GM12801 (cell line): ENCODE measurements around the gene SLC22A1.

ENCODE experiments used
- TF ChIP-seq, protein P1 (sequence below): IDR thresholded peaks from one replicate; pipeline ENCODE4 v1.5.1; 2011; ENCODE audit warnings: control low read depth; ENCODE audit not compliant: insufficient read length; ENCODE audit errors: extremely low read depth

SLC22A1 gene

DNA sequence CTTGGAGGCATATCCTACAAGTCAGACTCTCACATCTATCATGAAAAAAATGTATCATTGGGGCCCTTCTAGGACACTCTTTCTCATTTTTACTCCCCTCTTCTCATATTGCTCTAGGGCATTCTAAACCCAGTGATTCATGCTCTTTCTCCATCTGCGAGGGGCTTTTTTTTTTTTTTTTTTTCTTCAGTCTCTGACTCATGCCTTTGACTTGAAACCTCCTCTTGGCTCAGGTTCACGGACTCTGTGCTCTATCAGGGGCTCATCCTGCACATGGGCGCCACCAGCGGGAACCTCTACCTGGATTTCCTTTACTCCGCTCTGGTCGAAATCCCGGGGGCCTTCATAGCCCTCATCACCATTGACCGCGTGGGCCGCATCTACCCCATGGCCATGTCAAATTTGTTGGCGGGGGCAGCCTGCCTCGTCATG, 17.8 kb downstream of the SLC22A1 start:
- TF ChIP-seq, protein P1, sequence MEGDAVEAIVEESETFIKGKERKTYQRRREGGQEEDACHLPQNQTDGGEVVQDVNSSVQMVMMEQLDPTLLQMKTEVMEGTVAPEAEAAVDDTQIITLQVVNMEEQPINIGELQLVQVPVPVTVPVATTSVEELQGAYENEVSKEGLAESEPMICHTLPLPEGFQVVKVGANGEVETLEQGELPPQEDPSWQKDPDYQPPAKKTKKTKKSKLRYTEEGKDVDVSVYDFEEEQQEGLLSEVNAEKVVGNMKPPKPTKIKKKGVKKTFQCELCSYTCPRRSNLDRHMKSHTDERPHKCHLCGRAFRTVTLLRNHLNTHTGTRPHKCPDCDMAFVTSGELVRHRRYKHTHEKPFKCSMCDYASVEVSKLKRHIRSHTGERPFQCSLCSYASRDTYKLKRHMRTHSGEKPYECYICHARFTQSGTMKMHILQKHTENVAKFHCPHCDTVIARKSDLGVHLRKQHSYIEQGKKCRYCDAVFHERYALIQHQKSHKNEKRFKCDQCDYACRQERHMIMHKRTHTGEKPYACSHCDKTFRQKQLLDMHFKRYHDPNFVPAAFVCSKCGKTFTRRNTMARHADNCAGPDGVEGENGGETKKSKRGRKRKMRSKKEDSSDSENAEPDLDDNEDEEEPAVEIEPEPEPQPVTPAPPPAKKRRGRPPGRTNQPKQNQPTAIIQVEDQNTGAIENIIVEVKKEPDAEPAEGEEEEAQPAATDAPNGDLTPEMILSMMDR, result no peak

DNA sequence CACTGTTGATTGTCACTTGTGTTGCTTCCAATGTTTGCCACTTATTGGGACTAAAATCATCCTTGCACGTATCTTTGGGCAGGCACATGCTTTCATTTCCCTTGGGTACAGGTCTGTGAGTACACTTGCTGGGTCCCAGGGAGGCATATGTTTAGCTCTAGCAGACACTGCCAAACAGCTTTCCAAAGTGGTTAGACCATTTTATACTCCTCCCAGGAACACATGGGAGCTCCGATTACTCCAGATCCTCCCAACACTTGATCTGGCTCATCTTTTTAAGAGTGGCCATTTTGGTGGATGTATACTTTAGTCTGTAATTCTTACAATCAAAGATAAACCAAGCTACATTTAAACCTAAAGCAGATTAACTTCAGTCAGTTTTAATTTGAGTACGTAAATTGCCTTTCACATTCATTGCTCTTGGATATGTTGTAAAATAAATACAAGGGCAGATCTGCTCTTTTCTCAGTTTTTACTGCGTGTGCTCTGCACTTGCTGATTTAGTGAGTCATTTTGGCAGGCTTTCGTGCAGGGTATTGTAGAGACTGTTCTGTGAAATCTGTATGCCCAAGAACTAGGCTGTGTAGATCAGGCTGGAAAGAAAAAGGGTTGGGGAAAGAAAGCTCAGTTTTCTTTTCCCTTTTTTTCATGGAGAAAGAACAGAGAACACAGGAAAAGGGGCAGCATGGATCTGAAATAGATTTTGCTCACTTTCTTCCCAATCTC, 19.5 kb downstream of the SLC22A1 start:
- TF ChIP-seq, protein P1, result no peak

DNA sequence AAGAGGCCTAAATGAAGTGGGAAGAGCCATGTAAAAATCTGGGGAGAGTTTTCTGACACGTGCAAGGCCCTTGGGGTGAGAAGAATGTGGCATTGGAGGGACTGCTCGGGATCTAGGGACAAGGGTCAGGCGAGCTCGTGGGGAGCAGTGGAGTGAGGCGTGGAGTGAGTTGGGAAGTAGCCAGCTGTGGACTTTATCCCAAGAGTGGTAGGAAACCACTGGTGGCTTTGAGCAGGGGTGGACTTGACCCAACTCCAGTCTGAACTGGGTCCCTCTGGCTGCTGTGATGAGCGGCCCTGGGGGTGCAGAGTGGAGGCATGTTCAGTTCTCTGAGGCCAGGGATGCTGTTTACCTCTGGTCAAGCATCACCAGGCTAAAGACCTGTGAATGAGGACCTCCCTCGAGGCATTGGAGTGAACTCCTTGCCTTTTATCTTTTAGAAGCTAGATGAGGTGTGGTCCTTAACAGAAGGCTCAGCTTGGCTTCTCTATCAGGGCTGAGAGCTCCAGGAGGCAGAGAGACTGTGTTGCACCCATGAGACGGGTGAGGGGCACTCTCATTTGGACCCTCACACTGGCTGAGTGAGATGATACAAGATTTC, 20.6 kb downstream of the SLC22A1 start:
- TF ChIP-seq, protein P1, result no peak

DNA sequence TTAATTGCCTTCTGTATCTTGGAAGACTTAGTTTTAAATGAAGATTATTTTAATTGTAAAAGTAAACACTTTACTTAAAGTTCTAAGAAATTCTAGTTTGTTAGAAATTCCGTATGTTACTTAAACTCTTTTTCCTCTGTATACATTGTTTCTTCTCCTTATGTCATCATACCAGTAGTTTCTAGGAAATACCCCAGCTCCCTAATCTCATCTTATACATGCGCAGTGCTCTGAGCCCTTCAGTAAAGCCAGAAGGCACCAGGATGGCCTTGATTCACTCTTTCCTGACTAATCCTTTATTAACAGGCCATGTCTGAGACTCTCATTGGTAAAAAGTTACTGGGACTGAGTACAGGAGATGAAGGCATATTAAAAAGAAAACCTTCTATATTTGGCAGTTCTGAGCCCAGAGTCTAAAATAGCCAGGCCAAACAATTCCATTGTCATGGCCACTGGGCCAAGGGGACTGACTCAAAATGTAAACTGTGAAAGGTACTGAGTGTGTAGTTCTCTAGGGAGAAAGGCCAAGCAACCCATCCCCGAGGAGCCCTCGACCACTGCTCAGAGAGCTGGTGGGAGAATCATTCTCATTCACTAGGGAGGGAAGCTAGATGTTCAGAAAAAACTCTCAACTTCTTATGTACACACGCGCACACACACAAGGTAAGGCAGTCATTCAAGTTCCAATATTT, 25.0 kb downstream of the SLC22A1 start:
- TF ChIP-seq, protein P1, result no peak

DNA sequence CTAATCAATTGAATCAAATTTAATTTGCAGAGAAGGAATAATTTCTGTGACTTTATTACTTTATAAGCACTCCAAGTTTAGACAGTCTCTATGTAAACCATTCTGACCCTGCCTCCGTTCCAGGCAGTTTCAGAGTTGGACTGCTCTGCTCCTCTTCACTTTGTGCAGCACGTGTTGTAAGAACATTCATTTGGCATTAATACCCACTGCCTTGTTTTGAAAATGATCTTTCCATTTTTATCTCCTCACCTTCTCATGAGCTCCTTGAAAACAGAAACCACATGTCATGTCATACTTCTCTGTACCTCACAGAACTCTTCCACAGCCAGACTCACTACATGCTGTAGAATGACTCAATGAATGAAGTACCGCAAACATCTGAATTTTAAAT, 25.5 kb downstream of the SLC22A1 start:
- TF ChIP-seq, protein P1, result no peak

DNA sequence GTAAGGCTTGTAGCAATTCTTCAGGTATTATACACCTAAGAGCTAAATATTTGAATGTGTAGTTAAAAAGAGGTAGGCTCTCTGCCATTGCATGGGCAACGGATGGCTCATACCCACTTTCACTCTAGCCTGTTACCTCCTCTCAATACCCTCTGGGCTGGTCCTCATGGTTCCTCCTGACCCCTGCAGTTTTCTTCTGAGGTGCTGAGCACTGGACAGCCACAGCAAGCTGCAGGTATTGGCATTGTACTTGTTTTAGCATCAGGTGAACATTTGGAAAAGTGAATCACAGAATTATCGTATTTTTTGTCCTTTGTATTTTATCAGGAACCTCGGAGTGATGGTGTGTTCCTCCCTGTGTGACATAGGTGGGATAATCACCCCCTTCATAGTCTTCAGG, 32.9 kb downstream of the SLC22A1 start:
- TF ChIP-seq, protein P1, result no peak

DNA sequence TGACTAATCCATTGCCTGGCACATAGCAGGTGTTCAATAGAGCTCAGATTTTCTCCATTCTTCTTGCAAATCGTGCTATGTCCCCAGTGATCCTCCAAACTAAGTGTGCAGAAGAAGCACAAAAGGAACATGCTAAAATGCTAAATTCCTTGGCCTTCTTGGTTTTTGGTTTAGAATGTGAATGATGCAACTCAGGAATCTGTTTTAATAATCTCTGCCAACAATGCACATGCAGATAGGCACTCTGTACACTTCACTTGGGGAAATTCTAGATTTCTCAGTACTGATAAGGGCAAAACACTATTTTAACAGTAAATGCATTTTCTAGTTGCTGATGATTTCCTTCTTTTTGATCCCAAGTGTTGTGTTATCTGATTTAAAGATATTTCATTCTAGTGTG, 35.2 kb downstream of the SLC22A1 start:
- TF ChIP-seq, protein P1, result no peak
